ENCODE data around the gene SEH1L. TPM values are rescaled to one million over a fixed set of nuclear protein-coding genes. Genes with fewer than 3 reads are reported as not detected.

SEH1L gene
- polyA plus RNA-seq, 1 donor from 2014 or later: 11.5 TPM

DNA sequence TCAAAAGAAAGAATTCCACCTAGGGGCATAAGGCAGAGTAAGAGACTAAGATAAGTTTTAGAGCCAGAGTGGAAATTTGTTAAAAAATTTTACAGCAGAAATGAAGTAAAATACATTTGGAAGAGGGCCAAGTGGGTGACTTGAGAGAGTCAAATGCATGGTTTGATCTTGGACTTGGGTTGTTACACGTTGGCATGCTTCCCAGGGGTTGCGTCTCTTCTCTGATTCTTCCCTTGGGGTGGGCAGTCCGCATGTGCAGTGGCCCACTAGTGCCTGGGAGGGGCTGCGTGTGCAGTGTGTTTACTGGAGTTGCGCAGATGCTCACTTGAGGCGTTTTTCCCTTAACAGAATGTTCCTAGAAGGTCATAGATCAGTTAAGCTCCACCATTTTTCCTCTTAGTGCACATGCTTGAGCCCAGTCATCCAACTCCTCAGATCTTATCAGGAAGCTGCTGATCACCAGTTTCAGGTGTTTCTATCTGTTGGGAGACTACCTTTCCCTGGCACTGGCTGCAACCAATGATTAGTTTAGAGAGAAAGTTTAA, 13.1 kb downstream of the SEH1L start:
- no peak overlapping the region for H3K4me2 ChIP-seq (ENCODE audit: low read length)
- H3K9me3 ChIP-seq (ENCODE audit: low read length): no peaks in the 10 kb centered on the region
- no peak overlapping the region for H3K27ac ChIP-seq (ENCODE audit: low read length)
- no peak overlapping the region for H2AFZ ChIP-seq (ENCODE audit: low read depth, low read length)
- no peaks in the 10 kb centered on the region for H3K27me3 ChIP-seq (ENCODE audit: insufficient read depth, low read depth, low read length)
- H3K9ac ChIP-seq (ENCODE audit: low read length): no peak overlapping the region
- peaks cover 13% of the 10 kb centered on the region for H3K36me3 ChIP-seq (ENCODE audit: insufficient read depth, low read length)
- H4K20me1 ChIP-seq (ENCODE audit: insufficient read depth): no peaks in the 10 kb centered on the region
- no peak overlapping the region for H3K4me3 ChIP-seq (ENCODE audit: low read length)
- no peaks in the 10 kb centered on the region for H3F3A ChIP-seq (ENCODE audit: insufficient read depth, low read length, poor library complexity, severe bottlenecking)
- H3K9me2 ChIP-seq (ENCODE audit: insufficient read depth, low read length): no peaks in the 10 kb centered on the region
- H3K79me2 ChIP-seq (replicated peaks; ENCODE audit: insufficient read depth, low read length): no peaks in the 10 kb centered on the region
- TF ChIP-seq EZH2 (IDR thresholded peaks at IDR 0.05; ENCODE audit: borderline replicate concordance, insufficient read depth, low read length, poor library complexity, severe bottlenecking): no peak
- TF ChIP-seq REST (IDR thresholded peaks at IDR 0.05; ENCODE audit: borderline replicate concordance): no peak
- no peak for TF ChIP-seq MXI1 (conservative IDR thresholded peaks at IDR 0.05; ENCODE audit: poor library complexity, severe bottlenecking)
- TF ChIP-seq SMC3 (conservative IDR thresholded peaks at IDR 0.05; ENCODE audit: poor library complexity): no peak
- no peak for TF ChIP-seq TAF1 (IDR thresholded peaks at IDR 0.05; ENCODE audit: low read depth)
- TF ChIP-seq POLR2AphosphoS5 (IDR thresholded peaks at IDR 0.05): no peak
- TF ChIP-seq CTCF (IDR thresholded peaks at IDR 0.05; ENCODE audit: poor library complexity, severe bottlenecking): no peak
- no peak for TF ChIP-seq EP300 (conservative IDR thresholded peaks at IDR 0.05; ENCODE audit: poor library complexity, severe bottlenecking)
- TF ChIP-seq RAD21 (conservative IDR thresholded peaks at IDR 0.05): no peak

- H3K9ac ChIP-seq (ENCODE audit: low read length): no peak overlapping the region
- H3K4me3 ChIP-seq (ENCODE audit: low read length): no peak overlapping the region
- no peaks in the 10 kb centered on the region for H3K9me2 ChIP-seq (ENCODE audit: insufficient read depth, low read length)
- no peaks in the 10 kb centered on the region for H3K9me3 ChIP-seq (ENCODE audit: low read length)
- TF ChIP-seq MXI1 (conservative IDR thresholded peaks at IDR 0.05; ENCODE audit: poor library complexity, severe bottlenecking): no peak
- no peak for TF ChIP-seq RAD21 (conservative IDR thresholded peaks at IDR 0.05)
- TF ChIP-seq SMC3 (conservative IDR thresholded peaks at IDR 0.05; ENCODE audit: poor library complexity): no peak
- no peak for TF ChIP-seq EZH2 (IDR thresholded peaks at IDR 0.05; ENCODE audit: borderline replicate concordance, insufficient read depth, low read length, poor library complexity, severe bottlenecking)
- no peak for TF ChIP-seq POLR2AphosphoS5 (IDR thresholded peaks at IDR 0.05)
- no peak for TF ChIP-seq REST (IDR thresholded peaks at IDR 0.05; ENCODE audit: borderline replicate concordance)
- no peak for TF ChIP-seq CTCF (IDR thresholded peaks at IDR 0.05; ENCODE audit: poor library complexity, severe bottlenecking)
- TF ChIP-seq TAF1 (IDR thresholded peaks at IDR 0.05; ENCODE audit: low read depth): no peak
- TF ChIP-seq EP300 (conservative IDR thresholded peaks at IDR 0.05; ENCODE audit: poor library complexity, severe bottlenecking): no peak
- peaks cover 13% of the 10 kb centered on the region for H3K36me3 ChIP-seq (ENCODE audit: insufficient read depth, low read length)
- H3F3A ChIP-seq (ENCODE audit: insufficient read depth, low read length, poor library complexity, severe bottlenecking): no peaks in the 10 kb centered on the region
- H4K20me1 ChIP-seq (ENCODE audit: insufficient read depth): no peaks in the 10 kb centered on the region
- no peak overlapping the region for H3K4me2 ChIP-seq (ENCODE audit: low read length)
- no peaks in the 10 kb centered on the region for H3K27me3 ChIP-seq (ENCODE audit: insufficient read depth, low read depth, low read length)
- H2AFZ ChIP-seq (ENCODE audit: low read depth, low read length): no peak overlapping the region
- H3K27ac ChIP-seq (ENCODE audit: low read length): no peak overlapping the region
- no peaks in the 10 kb centered on the region for H3K79me2 ChIP-seq (replicated peaks; ENCODE audit: insufficient read depth, low read length)
Measured at GRCh38 chr18:12963069-12963468, 15.3 kb downstream of the SEH1L start.

Data from neural cell (in vitro differentiated cells).